GM21360 (cell line): ENCODE data around the gene CAP2.
"Not testable (repeated sequence)": the region's sequence is repeated elsewhere in the genome, so short reads cannot be mapped to it uniquely, and the experiment has no call there.

ENCODE experiments used
- ATAC-seq: cut with Tn5 transposase; IDR thresholded peaks from one replicate; pipeline ENCODE4 v1.9.1; 2021; ENCODE audit warnings: mild to moderate bottlenecking, moderate library complexity; ENCODE audit not compliant: unreplicated experiment

CAP2 gene

GRCh38 chr6:17395112-17395511 is 1.7 kb downstream of the CAP2 start:
- ATAC-seq, result no peak

- no peak for ATAC-seq
Observed at GRCh38 chr6:17396256-17396655, 2.9 kb downstream of the CAP2 start.

- ATAC-seq, result no peak
Observed at GRCh38 chr6:17397764-17398194, 4.4 kb downstream of the CAP2 start.

GRCh38 chr6:17405181-17405943 is 12.0 kb downstream of the CAP2 start:
- not testable (repeated sequence) for ATAC-seq

GRCh38 chr6:17405944-17406245 is 12.5 kb downstream of the CAP2 start:
- no peak for ATAC-seq

GRCh38 chr6:17408081-17408480 is 14.7 kb downstream of the CAP2 start:
- no peak for ATAC-seq

GRCh38 chr6:17410281-17410680 is 16.9 kb downstream of the CAP2 start:
- no peak for ATAC-seq

GRCh38 chr6:17413313-17413750 is 19.9 kb downstream of the CAP2 start:
- no peak for ATAC-seq

GRCh38 chr6:17414395-17414794 is 21.0 kb downstream of the CAP2 start:
- ATAC-seq, result not testable (repeated sequence)

GRCh38 chr6:17415321-17415720 is 21.9 kb downstream of the CAP2 start:
- no peak for ATAC-seq

- no peak for ATAC-seq
Observed at GRCh38 chr6:17416806-17417205, 23.4 kb downstream of the CAP2 start.

GRCh38 chr6:17417817-17418216 is 24.4 kb downstream of the CAP2 start:
- no peak for ATAC-seq

GRCh38 chr6:17418281-17419188 is 25.1 kb downstream of the CAP2 start:
- ATAC-seq, result no peak

GRCh38 chr6:17419189-17419575 is 25.8 kb downstream of the CAP2 start:
- ATAC-seq, result no peak

- no peak for ATAC-seq
Observed at GRCh38 chr6:17420368-17420767, 27.0 kb downstream of the CAP2 start.

GRCh38 chr6:17421406-17421805 is 28.0 kb downstream of the CAP2 start:
- no peak for ATAC-seq

GRCh38 chr6:17423026-17423425 is 29.6 kb downstream of the CAP2 start:
- ATAC-seq, result no peak

GRCh38 chr6:17427062-17427461 is 33.7 kb downstream of the CAP2 start:
- ATAC-seq, result no peak

GRCh38 chr6:17427617-17428016 is 34.2 kb downstream of the CAP2 start:
- ATAC-seq, result no peak

GRCh38 chr6:17428595-17429120 is 35.3 kb downstream of the CAP2 start:
- ATAC-seq, result not testable (repeated sequence)

GRCh38 chr6:17429383-17430061 is 36.1 kb downstream of the CAP2 start:
- no peak for ATAC-seq
